ENCODE data around the gene COG8. TPM values are rescaled to one million over a fixed set of nuclear protein-coding genes. Genes with fewer than 3 reads are reported as not detected.
A peak's percentile ranks its signal among the peaks of the same experiment; 100 is the strongest.

Gene COG8
- total and polyA plus RNA-seq, 2 donors (not counting 3 experiments of a cell fraction or from before 2014, with no cell fraction given) = 29.0 to 31.6 TPM

GRCh38 chr16:69309316-69309715, 30.0 kb downstream of the COG8 start:
- no peak overlapping the region for H3K27ac ChIP-seq (ENCODE audit: insufficient read depth, low read depth, low read length)
- no peak overlapping the region for H3K4me2 ChIP-seq (ENCODE audit: insufficient read depth, low read length)
- CTCF ChIA-PET = no interaction called here
- peaks cover 28% of the 10 kb centered on the region for H3K79me2 ChIP-seq (ENCODE audit: control insufficient read depth, insufficient read depth, low read length)
- no peaks in the 10 kb centered on the region for H4K20me1 ChIP-seq (replicated peaks; ENCODE audit: control insufficient read depth, extremely low read depth, insufficient read depth, low read length)
- intact Hi-C loops (cut with micrococcal nuclease) = no loop called here
- H3K9me1 ChIP-seq (replicated peaks; ENCODE audit: control insufficient read depth, extremely low read depth, insufficient read depth, low read length) = no peaks in the 10 kb centered on the region
- no peak overlapping the region for H3K4me3 ChIP-seq (replicated peaks in 1 of 3; ENCODE audit: insufficient read depth in 1 of 3, low read depth in 1 of 3, low read length in 3 of 3)
- no peak overlapping the region for H2AFZ ChIP-seq (ENCODE audit: low read depth, low read length)
- no peak overlapping the region for H3K9ac ChIP-seq (replicated peaks; ENCODE audit: extremely low read depth, insufficient read depth, low read length)
- H3K9me3 ChIP-seq (replicated peaks; ENCODE audit: control insufficient read depth, insufficient read depth, low read length) = no peaks in the 10 kb centered on the region
- BruUV-seq (replicated peaks) = no TSS peak
- peaks cover 10% of the 10 kb centered on the region for H3K4me1 ChIP-seq (ENCODE audit: control insufficient read depth, extremely low read depth, insufficient read depth, low read length)
- H3K27me3 ChIP-seq (ENCODE audit: control insufficient read depth in 2 of 2, insufficient read depth in 2 of 2, low read length in 2 of 2) = no peaks in the 10 kb centered on the region
- peaks cover under 1 to 2% of the 10 kb centered on the region in 2 experiments for H3K36me3 ChIP-seq (ENCODE audit: control insufficient read depth in 2 of 2, extremely low read depth in 1 of 2, insufficient read depth in 2 of 2, low read length in 2 of 2)
- POLR2A ChIA-PET = no interaction called here
- DNase-seq (ENCODE audit: low read depth, low spot score) = peak; percentile 26
- dilution Hi-C loops (cut with MboI; ENCODE audit: extremely low pct_ligation_motif_present, low sequenced_read_pairs) = no loop called here
- no peak for FAIRE-seq
- TF ChIP-seq GATA2 (IDR thresholded peaks at IDR 0.05; ENCODE audit: insufficient read depth, insufficient read length, low read depth, low read length) = no peak
- TF ChIP-seq FOS (IDR thresholded peaks at IDR 0.05; ENCODE audit: borderline replicate concordance, insufficient read depth, low read length) = no peak
- no peak for TF ChIP-seq JUN (IDR thresholded peaks at IDR 0.05; ENCODE audit: borderline replicate concordance, insufficient read depth, insufficient read length, low read depth)
- no peak for TF ChIP-seq MYC (IDR thresholded peaks at IDR 0.05; ENCODE audit: low read depth, low read length)
- TF ChIP-seq CTCF (IDR thresholded peaks at IDR 0.05; ENCODE audit: extremely low read depth in 1 of 2, insufficient read depth in 1 of 2, low read depth in 1 of 2, low read length in 2 of 2) = no peak
- TF ChIP-seq EZH2 (IDR thresholded peaks at IDR 0.05; ENCODE audit: borderline replicate concordance, low read depth, low read length, severe bottlenecking) = no peak

- Histone ChIP-seq H3K27me3 (ENCODE audit: control insufficient read depth in 2 of 2, insufficient read depth in 2 of 2, low read length in 2 of 2) (no peaks in the 10 kb centered on the region), H3K27ac (ENCODE audit: insufficient read depth, low read depth, low read length) (no peak overlapping the region), H3K4me3 (replicated peaks in 1 of 3; ENCODE audit: insufficient read depth in 1 of 3, low read depth in 1 of 3, low read length in 3 of 3) (no peak overlapping the region), H3K9me1 (replicated peaks; ENCODE audit: control insufficient read depth, extremely low read depth, insufficient read depth, low read length) (no peaks in the 10 kb centered on the region), H4K20me1 (replicated peaks; ENCODE audit: control insufficient read depth, extremely low read depth, insufficient read depth, low read length) (no peaks in the 10 kb centered on the region), H2AFZ (ENCODE audit: low read depth, low read length) (no peak overlapping the region), H3K4me1 (ENCODE audit: control insufficient read depth, extremely low read depth, insufficient read depth, low read length) (peaks cover 10% of the 10 kb centered on the region), H3K9me3 (replicated peaks; ENCODE audit: control insufficient read depth, insufficient read depth, low read length) (no peaks in the 10 kb centered on the region), H3K4me2 (ENCODE audit: insufficient read depth, low read length) (no peak overlapping the region), H3K9ac (replicated peaks; ENCODE audit: extremely low read depth, insufficient read depth, low read length) (no peak overlapping the region), H3K36me3 (ENCODE audit: control insufficient read depth in 2 of 2, extremely low read depth in 1 of 2, insufficient read depth in 2 of 2, low read length in 2 of 2) (peaks cover 2% of the 10 kb centered on the region in 2 experiments), H3K79me2 (ENCODE audit: control insufficient read depth, insufficient read depth, low read length) (peaks cover 13% of the 10 kb centered on the region)
- ChIA-PET CTCF (no interaction called here), POLR2A (no interaction called here)
- DNase-seq (ENCODE audit: low read depth, low spot score) = no peak
- no TSS peak for BruUV-seq (replicated peaks)
- TF ChIP-seq MAX (IDR thresholded peaks at IDR 0.05; ENCODE audit: insufficient read depth, insufficient read length) (no peak), JUN (IDR thresholded peaks at IDR 0.05; ENCODE audit: borderline replicate concordance, insufficient read depth, insufficient read length, low read depth) (no peak), FOS (IDR thresholded peaks at IDR 0.05; ENCODE audit: borderline replicate concordance, insufficient read depth, low read length) (no peak), CTCF (IDR thresholded peaks at IDR 0.05; ENCODE audit: extremely low read depth in 1 of 2, insufficient read depth in 1 of 2, low read depth in 1 of 2, low read length in 2 of 2) (no peak), MYC (IDR thresholded peaks at IDR 0.05; ENCODE audit: low read depth, low read length) (no peak), POLR2AphosphoS5 (IDR thresholded peaks at IDR 0.05; ENCODE audit: insufficient read depth, low read depth, low read length) (no peak), EZH2 (IDR thresholded peaks at IDR 0.05; ENCODE audit: borderline replicate concordance, low read depth, low read length, severe bottlenecking) (no peak), GATA2 (IDR thresholded peaks at IDR 0.05; ENCODE audit: insufficient read depth, insufficient read length, low read depth, low read length) (no peak), POLR2A (IDR thresholded peaks at IDR 0.05; ENCODE audit: low read depth, low read length) (no peak)
- no peak for FAIRE-seq
- intact Hi-C loops (cut with micrococcal nuclease) (no loop called here), dilution Hi-C loops (cut with MboI; ENCODE audit: extremely low pct_ligation_motif_present, low sequenced_read_pairs) (no loop called here)
These were observed 31.5 kb downstream of the COG8 start for GRCh38 chr16:69307856-69308255.

Measured in endothelial cell of umbilical vein (primary cell).